GM23338 (cell line): Measurements from ENCODE around the gene MACF1. TPM values are rescaled to one million over a fixed set of nuclear protein-coding genes. Genes with fewer than 3 reads are reported as not detected.

Experiments
- ATAC-seq: fragments of 200-7000 bp; cut with Tn5 transposase; 3 replicates; pipeline ENCODE4 v1.9.1; 2020
- DNase-seq: peaks from one replicate; pipeline ENCODE4 v3.0.0-alpha.2; 2015; ENCODE audit warnings: low spot score
- H2AFZ ChIP-seq: fragments of 200-600 bp; sonication (generic); 2 replicates; pipeline ENCODE4 v1.8.0; 2016; ENCODE audit warnings: antibody characterized with exemption, mild to moderate bottlenecking, moderate library complexity
- H3F3A ChIP-seq: fragments of 200-600 bp; sonication (generic); replicated peaks from 2 replicates; pipeline ENCODE4 v1.8.0; 2017; ENCODE audit warnings: antibody characterized with exemption, mixed run types, low read depth
- H3K27ac ChIP-seq: fragments of 200-600 bp; sonication (generic); 2 replicates; pipeline ENCODE4 v1.6.1; 2016; ENCODE audit warnings: low read depth
- H3K27me3 ChIP-seq: fragments of 200-600 bp; sonication (generic); 2 replicates; pipeline ENCODE4 v1.8.0; 2016; ENCODE audit warnings: mild to moderate bottlenecking, mixed run types, moderate library complexity; ENCODE audit not compliant: insufficient read depth
- H3K36me3 ChIP-seq: fragments of 200-600 bp; sonication (generic); 2 replicates; pipeline ENCODE4 v1.8.0; 2016; ENCODE audit warnings: mild to moderate bottlenecking; ENCODE audit not compliant: insufficient read depth
- H3K4me1 ChIP-seq: fragments of 200-600 bp; sonication (generic); 2 replicates; pipeline ENCODE4 v1.8.0; 2016; ENCODE audit warnings: mild to moderate bottlenecking, moderate library complexity; ENCODE audit not compliant: insufficient read depth
- H3K4me2 ChIP-seq: fragments of 200-600 bp; sonication (generic); 2 replicates; pipeline ENCODE4 v1.7.1; 2017; ENCODE audit warnings: mixed run types
- H3K4me3 ChIP-seq: fragments of 200-600 bp; sonication (generic); 2 replicates; pipeline ENCODE4 v1.6.1; 2016; ENCODE audit warnings: mixed run types
- H3K79me2 ChIP-seq: fragments of 200-600 bp; sonication (generic); replicated peaks from 2 replicates; pipeline ENCODE4 v1.8.0; 2017; ENCODE audit warnings: mild to moderate bottlenecking; ENCODE audit not compliant: insufficient read depth
- H3K9me2 ChIP-seq: fragments of 200-600 bp; sonication (generic); 2 replicates; pipeline ENCODE4 v1.8.0; 2017; ENCODE audit not compliant: insufficient read depth
- H4K20me1 ChIP-seq: fragments of 200-600 bp; sonication (generic); replicated peaks from 2 replicates; pipeline ENCODE4 v1.8.0; 2017; ENCODE audit warnings: mild to moderate bottlenecking; ENCODE audit not compliant: insufficient read depth
- H3K27ac Mint-ChIP-seq: 2 replicates; pipeline ENCODE4 v1.8.0; 2020; ENCODE audit warnings: inconsistent platforms, mild to moderate bottlenecking, moderate library complexity, mixed read lengths
- H3K27me3 Mint-ChIP-seq: 3 replicates; pipeline ENCODE4 v1.8.0; 2022; ENCODE audit warnings: low read depth, mild to moderate bottlenecking, moderate library complexity, mixed read lengths, inconsistent platforms; ENCODE audit not compliant: insufficient read depth, poor library complexity
- H3K36me3 Mint-ChIP-seq: 3 replicates; pipeline ENCODE4 v1.8.0; 2021; ENCODE audit warnings: low read depth, mild to moderate bottlenecking, inconsistent platforms, moderate library complexity, mixed read lengths
- H3K4me1 Mint-ChIP-seq: 3 replicates; pipeline ENCODE4 v1.8.0; 2020; ENCODE audit warnings: mild to moderate bottlenecking, inconsistent platforms, mixed read lengths
- H3K4me3 Mint-ChIP-seq: 3 replicates; pipeline ENCODE4 v1.8.0; 2021; ENCODE audit warnings: moderate library complexity, mild to moderate bottlenecking, inconsistent platforms, mixed read lengths
- H3K9me3 Mint-ChIP-seq: 3 replicates; pipeline ENCODE4 v1.8.0; 2020; ENCODE audit warnings: moderate library complexity, mild to moderate bottlenecking, inconsistent platforms, mixed read lengths
- CREB1 ChIP-seq: fragments of 250-450 bp; sonication (Bioruptor Pico); IDR thresholded peaks from 2 replicates; pipeline ENCODE4 v1.5.0; 2020; ENCODE audit warnings: low read depth, mild to moderate bottlenecking, moderate library complexity
- CTCF ChIP-seq, 2 experiments: fragments of 200-600 bp in 1 of 2; sonication (generic) in 1 of 2; conservative IDR thresholded peaks; 2 replicates each; pipeline versions ENCODE4 v1.5.1 to v1.6.1; 2016 to 2017; ENCODE audit warnings: antibody characterized with exemption in 2 of 2, low read depth in 2 of 2, mild to moderate bottlenecking in 2 of 2, moderate library complexity in 1 of 2
- ETS1 ChIP-seq: IDR thresholded peaks from 2 replicates; pipeline ENCODE4 v1.6.1; 2016; ENCODE audit warnings: antibody characterized with exemption
- EZH2 ChIP-seq: fragments of 200-600 bp; sonication (generic); IDR thresholded peaks from one replicate; pipeline ENCODE4 v1.8.0; 2017; ENCODE audit warnings: antibody characterized with exemption, mild to moderate bottlenecking, low read depth; ENCODE audit not compliant: unreplicated experiment
- EZH2phosphoT487 ChIP-seq: fragments of 200-600 bp; sonication (generic); IDR thresholded peaks from one replicate; pipeline ENCODE4 v1.8.1; 2018; ENCODE audit warnings: antibody characterized with exemption; ENCODE audit not compliant: unreplicated experiment
- NANOG ChIP-seq: IDR thresholded peaks from 2 replicates; pipeline ENCODE4 v1.6.1; 2016; ENCODE audit warnings: antibody characterized with exemption, borderline replicate concordance
- POLR2AphosphoS5 ChIP-seq: IDR thresholded peaks from 2 replicates; pipeline ENCODE4 v1.6.1; 2016; ENCODE audit warnings: antibody characterized with exemption, low read depth
- STAT1 ChIP-seq: IDR thresholded peaks from one replicate; pipeline ENCODE4 v1.6.1; 2016; ENCODE audit warnings: antibody characterized with exemption; ENCODE audit not compliant: unreplicated experiment
- ZNF114 ChIP-seq: fragments of 250-450 bp; sonication (Bioruptor Pico); IDR thresholded peaks from 2 replicates; pipeline ENCODE4 v1.5.0; 2020; ENCODE audit warnings: mild to moderate bottlenecking, moderate library complexity
- ZNF331 ChIP-seq: fragments of 250-450 bp; sonication (Bioruptor Pico); IDR thresholded peaks from 2 replicates; pipeline ENCODE4 v1.5.0; 2020; ENCODE audit warnings: low read depth, mild to moderate bottlenecking, moderate library complexity
- polyA plus RNA-seq: library from polyadenylated mRNA; unstranded; fragments of >200 nt; fragmentation: Nextera tagmentation; extraction: Ambion mirVana; gene quantifications from 2 replicates; pipeline ENCODE4 v1.2.1, GENCODE V29; 2016
- total RNA-seq: library from RNA; depleted of rRNA; stranded (reverse); fragments of >200 nt; shearing (Covaris generic); gene quantifications from 2 replicates; pipeline ENCODE4 v1.2.3, GENCODE V29; 2014

Gene MACF1
- total and polyA plus RNA-seq, 2 experiments from 2014 or later: 104 to 399 TPM

- H3K27ac Mint-ChIP-seq: no peak overlapping the region
- Histone ChIP-seq H2AFZ (peak overlapping the region; percentile 32; the same call in 1 of the 2 replicates), H3K79me2 (no peaks in the 10 kb centered on the region), H3K4me2 (no peak overlapping the region), H3K9me2 (no peaks in the 10 kb centered on the region), H3K27ac (no peak overlapping the region), H3K27me3 (no peaks in the 10 kb centered on the region), H3K36me3 (no peaks in the 10 kb centered on the region), H3K4me3 (no peak overlapping the region), H3K4me1 (no peaks in the 10 kb centered on the region; the same call in 1 of the 2 replicates), H3F3A (no peaks in the 10 kb centered on the region), H4K20me1 (no peaks in the 10 kb centered on the region)
- H3K27me3 Mint-ChIP-seq: peaks cover 12% of the 10 kb centered on the region
- DNase-seq: peak; percentile 77
- H3K36me3 Mint-ChIP-seq: no peaks in the 10 kb centered on the region
- no peak overlapping the region for H3K4me3 Mint-ChIP-seq
- TF ChIP-seq CTCF (conservative IDR thresholded peaks at IDR 0.05; ENCODE audit: low read depth in 2 of 2) (peak; percentile 43 to 77), ZNF331 (no peak)
- H3K4me1 Mint-ChIP-seq: peaks cover 12% of the 10 kb centered on the region; the same call in 2 of the 3 replicates
- H3K9me3 Mint-ChIP-seq: no peaks in the 10 kb centered on the region
- peak; percentile 82 for ATAC-seq
These were observed 302.9 kb downstream of the MACF1 start for GRCh38 chr1:39507230-39507928.

- Histone ChIP-seq H3K27me3 (peaks cover 4% of the 10 kb centered on the region), H2AFZ (no peak overlapping the region), H3K9me2 (no peaks in the 10 kb centered on the region), H3F3A (no peaks in the 10 kb centered on the region), H3K36me3 (no peaks in the 10 kb centered on the region), H3K4me2 (no peak overlapping the region), H3K4me3 (no peak overlapping the region), H3K27ac (no peak overlapping the region), H4K20me1 (no peaks in the 10 kb centered on the region), H3K79me2 (no peaks in the 10 kb centered on the region), H3K4me1 (no peaks in the 10 kb centered on the region; the same call in 1 of the 2 replicates)
- ATAC-seq (no peak), DNase-seq (no peak)
- Mint-ChIP-seq H3K9me3 (no peaks in the 10 kb centered on the region), H3K36me3 (no peaks in the 10 kb centered on the region), H3K27me3 (peaks cover 12% of the 10 kb centered on the region), H3K27ac (no peak overlapping the region), H3K4me3 (no peak overlapping the region), H3K4me1 (peaks cover 12% of the 10 kb centered on the region; the same call in 2 of the 3 replicates)
- TF ChIP-seq NANOG (no peak), EZH2 (no peak), ZNF331 (no peak), STAT1 (no peak), EZH2phosphoT487 (no peak)
These were observed 303.8 kb downstream of the MACF1 start for GRCh38 chr1:39508266-39508665.

- H3K27me3 Mint-ChIP-seq: peaks cover 12% of the 10 kb centered on the region
- no peak overlapping the region for H3K27ac Mint-ChIP-seq
- H3K4me2 ChIP-seq: no peak overlapping the region
- H4K20me1 ChIP-seq: no peaks in the 10 kb centered on the region
- H3K36me3 ChIP-seq: no peaks in the 10 kb centered on the region
- no peak overlapping the region for H3K4me3 ChIP-seq
- ATAC-seq (no peak), DNase-seq (no peak)
- H3K27ac ChIP-seq: no peak overlapping the region
- no peaks in the 10 kb centered on the region for H3K36me3 Mint-ChIP-seq
- H2AFZ ChIP-seq: no peak overlapping the region
- H3K27me3 ChIP-seq: peaks cover 11% of the 10 kb centered on the region
- H3K4me3 Mint-ChIP-seq: no peak overlapping the region
- H3K9me2 ChIP-seq: no peaks in the 10 kb centered on the region
- peaks cover 12% of the 10 kb centered on the region; the same call in 2 of the 3 replicates for H3K4me1 Mint-ChIP-seq
- H3F3A ChIP-seq: no peaks in the 10 kb centered on the region
- no peaks in the 10 kb centered on the region for H3K9me3 Mint-ChIP-seq
- no peaks in the 10 kb centered on the region for H3K79me2 ChIP-seq
- no peaks in the 10 kb centered on the region; the same call in 1 of the 2 replicates for H3K4me1 ChIP-seq
- TF ChIP-seq EZH2phosphoT487 (no peak), CTCF (conservative IDR thresholded peaks at IDR 0.05; ENCODE audit: low read depth in 2 of 2) (no peak), ZNF331 (no peak), EZH2 (no peak), ETS1 (no peak), CREB1 (CRISPR knock-in tag) (no peak), POLR2AphosphoS5 (no peak), NANOG (no peak), ZNF114 (CRISPR knock-in tag) (no peak), STAT1 (no peak)
These were observed 304.4 kb downstream of the MACF1 start for GRCh38 chr1:39508857-39509305.
